Loucy (cell line): ENCODE results near the gene ZNF586.
"Not testable (repeated sequence)": the region's sequence is repeated elsewhere in the genome, so short reads cannot be mapped to it uniquely, and the experiment has no call there.

ENCODE experiments used
- H2AFZ ChIP-seq: fragments of 200-600 bp; sonication (generic); 2 replicates; pipeline ENCODE4 v1.6.0; 2016; ENCODE audit warnings: antibody characterized with exemption, mild to moderate bottlenecking, low read length, moderate library complexity
- H3F3A ChIP-seq: fragments of 200-600 bp; 2 replicates; pipeline ENCODE4 v1.6.0; 2016; ENCODE audit warnings: antibody characterized with exemption, low read depth, mild to moderate bottlenecking
- H3K27me3 ChIP-seq: fragments of 200-600 bp; sonication (generic); 2 replicates; pipeline ENCODE4 v1.6.1; 2014; ENCODE audit warnings: low read length, mild to moderate bottlenecking; ENCODE audit not compliant: insufficient read depth, poor library complexity, severe bottlenecking
- H3K36me3 ChIP-seq: fragments of 200-600 bp; sonication (generic); 2 replicates; pipeline ENCODE4 v1.6.1; 2016; ENCODE audit warnings: low read length; ENCODE audit not compliant: insufficient read depth
- H3K4me1 ChIP-seq: fragments of 200-600 bp; sonication (generic); 2 replicates; pipeline ENCODE4 v1.5.1; 2014; ENCODE audit warnings: low read length, mild to moderate bottlenecking; ENCODE audit not compliant: insufficient read depth, poor library complexity, severe bottlenecking
- H3K4me2 ChIP-seq: fragments of 200-600 bp; sonication (generic); 2 replicates; pipeline ENCODE4 v1.6.0; 2014; ENCODE audit warnings: antibody characterized with exemption, low read length, low read depth, mild to moderate bottlenecking; ENCODE audit not compliant: poor library complexity, severe bottlenecking
- H3K4me3 ChIP-seq: fragments of 200-600 bp; sonication (generic); 2 replicates; pipeline ENCODE4 v1.5.1; 2014; ENCODE audit warnings: low read length, mild to moderate bottlenecking, mixed read lengths; ENCODE audit not compliant: poor library complexity, severe bottlenecking
- H3K79me2 ChIP-seq: fragments of 200-600 bp; sonication (generic); 2 replicates; pipeline ENCODE4 v1.6.1; 2014; ENCODE audit warnings: low read length; ENCODE audit not compliant: insufficient read depth
- H3K9ac ChIP-seq: fragments of 200-600 bp; sonication (generic); 2 replicates; pipeline ENCODE4 v1.6.0; 2014; ENCODE audit warnings: mild to moderate bottlenecking, low read depth, low read length, moderate library complexity; ENCODE audit not compliant: poor library complexity, severe bottlenecking
- H3K9me2 ChIP-seq: fragments of 200-600 bp; sonication (generic); replicated peaks from 2 replicates; pipeline ENCODE4 v1.6.1; 2016; ENCODE audit warnings: low read depth, low read length, mixed read lengths
- H3K9me3 ChIP-seq: fragments of 200-600 bp; sonication (generic); 2 replicates; pipeline ENCODE4 v1.6.1; 2014; ENCODE audit warnings: mild to moderate bottlenecking, antibody characterized with exemption, low read length, low read depth; ENCODE audit not compliant: insufficient read depth
- H4K20me1 ChIP-seq: fragments of 200-600 bp; sonication (generic); 2 replicates; pipeline ENCODE4 v1.6.0; 2014; ENCODE audit warnings: antibody characterized with exemption, low read length, mild to moderate bottlenecking; ENCODE audit not compliant: insufficient read depth, poor library complexity, severe bottlenecking
- CTCF ChIP-seq: fragments of 200-600 bp; sonication (generic); conservative IDR thresholded peaks from 2 replicates; pipeline ENCODE4 v1.5.1; 2014; ENCODE audit warnings: mild to moderate bottlenecking, antibody characterized with exemption, low read length
- EZH2phosphoT487 ChIP-seq: fragments of 200-600 bp; IDR thresholded peaks from 2 replicates; pipeline ENCODE4 v1.6.1; 2018; ENCODE audit warnings: antibody characterized with exemption, mild to moderate bottlenecking, moderate library complexity, borderline replicate concordance

The ZNF586 gene

GRCh38 chr19:57812226-57812625 is 42.8 kb downstream of the ZNF586 start:
- no peaks in the 10 kb centered on the region for H4K20me1 ChIP-seq
- no peaks in the 10 kb centered on the region for H3F3A ChIP-seq
- no peaks in the 10 kb centered on the region for H3K9me3 ChIP-seq
- H3K4me2 ChIP-seq: peak overlapping the region; percentile 94
- H3K4me3 ChIP-seq: peak overlapping the region; percentile 25
- peaks cover 18% of the 10 kb centered on the region; the same call in 1 of the 2 replicates for H3K36me3 ChIP-seq
- no peaks in the 10 kb centered on the region for H3K27me3 ChIP-seq
- H3K79me2 ChIP-seq: peaks cover 19% of the 10 kb centered on the region; the same call in 1 of the 2 replicates
- TF ChIP-seq CTCF (no peak), EZH2phosphoT487 (no peak)
- H2AFZ ChIP-seq: no peak overlapping the region
- H3K9ac ChIP-seq: no peak overlapping the region
- H3K9me2 ChIP-seq: no peaks in the 10 kb centered on the region
- H3K4me1 ChIP-seq: peaks cover 15% of the 10 kb centered on the region

GRCh38 chr19:57812975-57813820 is 43.7 kb downstream of the ZNF586 start:
- not testable (repeated sequence) for H3K27me3 ChIP-seq, H4K20me1 ChIP-seq, H2AFZ ChIP-seq, H3K9ac ChIP-seq, H3K9me3 ChIP-seq, H3K9me2 ChIP-seq, H3F3A ChIP-seq
- H3K4me1 ChIP-seq: peaks cover 15% of the 10 kb centered on the region
- peaks cover 19% of the 10 kb centered on the region; the same call in 1 of the 2 replicates for H3K79me2 ChIP-seq
- peaks cover 10% of the 10 kb centered on the region; the same call in 1 of the 2 replicates for H3K36me3 ChIP-seq
- peak overlapping the region; percentile 95 for H3K4me3 ChIP-seq
- H3K4me2 ChIP-seq: peak overlapping the region; percentile 94

GRCh38 chr19:57813919-57814504 is 44.5 kb downstream of the ZNF586 start:
- Histone ChIP-seq H3F3A (no peaks in the 10 kb centered on the region), H3K27me3 (no peaks in the 10 kb centered on the region), H2AFZ (peak overlapping the region; percentile 93), H4K20me1 (no peaks in the 10 kb centered on the region), H3K4me2 (peak overlapping the region; percentile 94), H3K9ac (peak overlapping the region; percentile 91), H3K36me3 (peaks cover 6% of the 10 kb centered on the region; the same call in 1 of the 2 replicates), H3K9me3 (no peaks in the 10 kb centered on the region), H3K4me3 (peak overlapping the region; percentile 95), H3K79me2 (peaks cover 19% of the 10 kb centered on the region; the same call in 1 of the 2 replicates), H3K4me1 (peaks cover 19% of the 10 kb centered on the region), H3K9me2 (no peaks in the 10 kb centered on the region)
- TF ChIP-seq EZH2phosphoT487 (no peak), CTCF (no peak)
